ENCODE results near the gene KRT6B. TPM values are rescaled to one million over a fixed set of nuclear protein-coding genes. Genes with fewer than 3 reads are reported as not detected.

The KRT6B gene
- total RNA-seq, 2 donors from 2014 or later = not detected

Other genes with a start within 250 kb of the KRT6B start
- 100 to 1,000 TPM in 1 of 2 donors, 10 to 100 TPM in 1; 69.2 to 196 TPM for gene KRT7, start 218.9 kb downstream of the KRT6B start, total RNA-seq
- gene KRT86, start 177.5 kb downstream of the KRT6B start, total RNA-seq = 1 to 10 TPM; 1.8 to 8.6 TPM
- not detected for gene KRT81, start 160.6 kb downstream of the KRT6B start, total RNA-seq
- not detected for gene KRT83, start 130.7 kb downstream of the KRT6B start, total RNA-seq
- gene KRT85, start 84.7 kb downstream of the KRT6B start, total RNA-seq = not detected
- not detected for gene KRT84, start 66.5 kb downstream of the KRT6B start, total RNA-seq
- not detected for gene KRT82, start 45.8 kb downstream of the KRT6B start, total RNA-seq
- not detected for gene KRT75, start 17.8 kb downstream of the KRT6B start, total RNA-seq
- gene KRT6C, start 21.7 kb upstream of the KRT6B start, total RNA-seq = not detected
- not detected for gene KRT6A, start 41.1 kb upstream of the KRT6B start, total RNA-seq
- gene KRT5, start 68.2 kb upstream of the KRT6B start, total RNA-seq = 1 to 10 TPM in 1 of 2 donors, under 1 TPM in 1; 0.52 to 2.0 TPM
- gene KRT71, start 101.0 kb upstream of the KRT6B start, total RNA-seq = not detected
- not detected for gene KRT74, start 121.7 kb upstream of the KRT6B start, total RNA-seq
- not detected for gene KRT72, start 149.3 kb upstream of the KRT6B start, total RNA-seq
- 1 to 10 TPM in 1 of 2 donors, not detected in 1; 1.3 TPM for gene KRT73, start 166.4 kb upstream of the KRT6B start, total RNA-seq
- not detected for gene KRT2, start 200.1 kb upstream of the KRT6B start, total RNA-seq
- gene KRT1, start 228.3 kb upstream of the KRT6B start, total RNA-seq = not detected